GM19240 (cell line): ENCODE results near the gene CHRNA1.

ENCODE experiments used
- DNase-seq: peaks from one replicate; pipeline ENCODE4 v3.0.0; 2011; ENCODE audit warnings: low spot score; ENCODE audit not compliant: insufficient read length

Gene CHRNA1

GRCh38 chr2:174764280-174765255 is at the start of gene CHRNA1:
CHRNA1 (minus strand) TSS chr2:174764472; CDS start chr2:174764394, 78 bp downstream.
- no peak for DNase-seq

- no peak for DNase-seq
Observed at GRCh38 chr2:174812037-174812436, 47.8 kb upstream of the CHRNA1 start.

- no peak for DNase-seq
Observed at GRCh38 chr2:174807931-174808330, 43.7 kb upstream of the CHRNA1 start.

- DNase-seq: no peak
Observed at GRCh38 chr2:174805803-174806202, 41.5 kb upstream of the CHRNA1 start.

GRCh38 chr2:174802459-174802858 is 38.2 kb upstream of the CHRNA1 start:
- no peak for DNase-seq

GRCh38 chr2:174800436-174801205 is 36.3 kb upstream of the CHRNA1 start:
- DNase-seq: no peak

- DNase-seq: no peak
Observed at GRCh38 chr2:174798801-174799200, 34.5 kb upstream of the CHRNA1 start.

- DNase-seq: no peak
Observed at GRCh38 chr2:174797781-174798276, 33.6 kb upstream of the CHRNA1 start.

GRCh38 chr2:174796319-174796771 is 32.1 kb upstream of the CHRNA1 start:
- DNase-seq: no peak

GRCh38 chr2:174794851-174795374 is 30.6 kb upstream of the CHRNA1 start:
- no peak for DNase-seq

- no peak for DNase-seq
Observed at GRCh38 chr2:174792309-174793025, 28.2 kb upstream of the CHRNA1 start.

GRCh38 chr2:174791746-174792280 is 27.5 kb upstream of the CHRNA1 start:
- no peak for DNase-seq

GRCh38 chr2:174791020-174791419 is 26.7 kb upstream of the CHRNA1 start:
- no peak for DNase-seq

- no peak for DNase-seq
Observed at GRCh38 chr2:174789001-174789400, 24.7 kb upstream of the CHRNA1 start.

- DNase-seq: no peak
Observed at GRCh38 chr2:174788291-174788929, 24.1 kb upstream of the CHRNA1 start.

GRCh38 chr2:174787487-174788205 is 23.4 kb upstream of the CHRNA1 start:
- no peak for DNase-seq

- no peak for DNase-seq
Observed at GRCh38 chr2:174786066-174786725, 21.9 kb upstream of the CHRNA1 start.

GRCh38 chr2:174785481-174785880 is 21.2 kb upstream of the CHRNA1 start:
- no peak for DNase-seq

GRCh38 chr2:174784909-174785308 is 20.6 kb upstream of the CHRNA1 start:
- DNase-seq: no peak
